ENCODE measurements around the gene CCDC158.
"Not testable (repeated sequence)": the region's sequence is repeated elsewhere in the genome, so short reads cannot be mapped to it uniquely, and the experiment has no call there.

The CCDC158 gene

DNA sequence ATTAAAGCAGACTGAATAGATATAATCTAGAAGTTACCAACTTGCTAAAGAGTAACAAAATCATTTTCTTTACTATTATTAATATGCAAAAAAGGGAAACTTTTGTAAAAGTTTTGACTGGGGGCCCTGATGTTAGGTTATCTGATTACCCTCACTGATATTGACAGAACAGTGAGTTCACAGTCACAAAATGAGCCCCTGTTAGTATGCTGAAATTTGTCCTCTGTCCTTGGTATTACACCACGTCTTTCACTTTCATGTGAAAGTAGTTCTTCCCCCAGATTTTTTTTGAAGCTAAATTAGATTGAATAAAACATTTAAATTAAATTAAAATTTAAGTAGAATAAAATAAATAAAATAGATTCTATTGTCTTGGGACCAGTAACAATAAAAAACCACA, 108.5 kb downstream of the CCDC158 start:
- no peak for DNase-seq (ENCODE audit: low read depth in 1 of 2, low spot score in 1 of 2)

DNA sequence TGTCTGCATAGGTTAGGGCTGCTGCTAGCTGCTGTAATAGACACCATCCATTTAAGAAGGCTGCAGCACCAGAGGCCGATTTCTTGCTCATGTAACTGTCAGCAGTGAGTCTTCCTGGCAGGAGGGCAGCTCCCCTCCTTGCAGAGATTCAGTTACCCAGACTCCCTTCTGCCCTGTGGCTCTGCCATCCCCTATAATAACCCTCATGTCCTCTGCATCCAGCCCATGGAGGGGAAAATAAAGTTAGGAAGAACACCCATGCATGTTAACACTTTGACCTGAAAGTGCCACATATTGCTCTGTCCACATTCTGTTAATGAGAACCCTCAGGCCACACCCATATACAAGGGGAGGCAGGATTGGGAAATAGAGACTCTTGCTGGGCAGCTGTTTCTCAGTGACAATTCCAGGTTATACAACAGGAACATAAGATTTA, 109.0 kb downstream of the CCDC158 start:
- no peak for DNase-seq (ENCODE audit: low read depth in 1 of 2, low spot score in 1 of 2)

DNA sequence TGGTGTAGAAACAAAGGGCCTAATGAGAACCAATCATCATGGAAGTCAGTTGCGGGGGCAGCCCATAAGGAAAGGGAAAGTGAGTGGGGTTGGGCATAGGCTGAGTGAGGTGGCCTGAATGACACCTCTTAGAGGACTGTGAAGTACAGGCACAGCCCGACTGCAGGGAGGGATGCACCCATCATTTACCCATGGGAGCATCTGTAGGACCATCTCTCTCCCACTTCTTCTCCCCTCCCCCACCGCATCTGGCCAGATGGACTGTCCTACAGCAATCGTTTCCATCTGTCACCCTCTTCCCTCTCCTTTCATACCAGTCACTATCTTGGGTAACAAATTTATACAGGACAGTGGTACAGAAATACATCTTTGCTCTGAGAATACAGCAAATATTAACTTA, 110.3 kb downstream of the CCDC158 start:
- DNase-seq (ENCODE audit: low read depth in 1 of 2, low spot score in 1 of 2): no peak

DNA sequence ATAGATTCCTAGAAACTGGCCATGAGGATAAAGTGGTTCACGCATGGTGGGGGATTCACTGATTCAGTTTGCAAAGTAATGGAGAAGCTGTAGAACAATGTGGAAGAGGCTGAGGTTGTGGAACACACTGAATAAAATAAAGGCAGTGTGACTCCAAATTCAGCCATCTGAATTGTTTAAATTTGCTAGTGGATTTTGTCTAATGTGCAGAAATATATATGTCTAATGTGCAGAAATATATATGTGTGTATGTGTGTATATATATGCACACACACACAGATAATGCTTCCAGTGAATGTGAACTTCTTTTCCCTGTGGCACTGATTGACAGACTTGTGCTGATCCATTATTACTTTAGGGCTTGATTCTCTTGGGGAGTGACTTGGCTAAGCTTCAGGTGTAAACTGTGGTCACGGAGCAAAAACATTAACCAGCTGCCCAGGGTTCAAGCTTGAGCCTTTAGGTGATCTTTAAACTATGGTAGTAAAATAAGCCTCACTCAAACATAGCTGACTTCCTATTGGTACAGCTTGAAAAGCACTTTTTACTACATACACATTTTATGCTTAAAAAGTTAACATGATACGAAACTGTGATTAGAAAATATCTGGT, 110.9 kb downstream of the CCDC158 start:
- DNase-seq (ENCODE audit: low read depth in 1 of 2, low spot score in 1 of 2): no peak

DNA sequence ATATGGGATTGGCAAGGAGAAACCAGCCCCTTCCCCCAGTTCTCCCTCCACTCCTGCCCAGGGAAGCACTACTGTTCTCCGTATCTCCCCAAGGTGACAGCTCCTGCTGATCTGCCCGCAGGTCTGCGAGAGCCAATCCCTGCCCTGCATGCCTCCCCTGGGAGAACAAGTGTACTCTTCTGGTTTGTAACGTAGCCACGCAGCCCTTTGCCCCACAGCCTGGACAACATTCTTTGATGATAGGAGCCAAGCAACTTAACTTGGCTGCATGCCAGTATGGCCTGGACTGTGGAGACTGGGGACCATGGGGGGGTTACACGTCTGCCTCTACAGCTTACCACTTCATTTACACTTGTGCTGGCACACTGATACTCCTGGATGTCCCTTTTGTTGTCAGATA, 112.4 kb downstream of the CCDC158 start:
- DNase-seq (ENCODE audit: low read depth in 1 of 2, low spot score in 1 of 2): no peak

DNA sequence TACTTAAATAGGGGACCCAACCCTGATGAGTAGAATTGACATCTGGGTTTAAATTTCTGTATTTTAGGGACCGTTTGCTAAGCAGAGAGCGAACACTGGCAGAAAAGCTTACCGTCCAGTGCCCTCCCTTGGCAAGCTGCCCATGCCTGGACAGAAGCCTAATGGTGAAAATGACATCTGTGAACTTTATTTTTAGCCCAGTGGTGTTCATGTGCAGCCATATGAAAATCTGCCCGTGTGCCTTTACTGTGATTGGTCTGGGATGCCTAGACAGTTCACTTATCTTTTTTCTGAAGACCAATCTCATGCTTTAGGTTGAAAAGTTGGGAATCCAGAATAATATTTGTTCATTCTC, 113.3 kb downstream of the CCDC158 start:
- no peak for DNase-seq (ENCODE audit: low read depth in 1 of 2, low spot score in 1 of 2)

DNA sequence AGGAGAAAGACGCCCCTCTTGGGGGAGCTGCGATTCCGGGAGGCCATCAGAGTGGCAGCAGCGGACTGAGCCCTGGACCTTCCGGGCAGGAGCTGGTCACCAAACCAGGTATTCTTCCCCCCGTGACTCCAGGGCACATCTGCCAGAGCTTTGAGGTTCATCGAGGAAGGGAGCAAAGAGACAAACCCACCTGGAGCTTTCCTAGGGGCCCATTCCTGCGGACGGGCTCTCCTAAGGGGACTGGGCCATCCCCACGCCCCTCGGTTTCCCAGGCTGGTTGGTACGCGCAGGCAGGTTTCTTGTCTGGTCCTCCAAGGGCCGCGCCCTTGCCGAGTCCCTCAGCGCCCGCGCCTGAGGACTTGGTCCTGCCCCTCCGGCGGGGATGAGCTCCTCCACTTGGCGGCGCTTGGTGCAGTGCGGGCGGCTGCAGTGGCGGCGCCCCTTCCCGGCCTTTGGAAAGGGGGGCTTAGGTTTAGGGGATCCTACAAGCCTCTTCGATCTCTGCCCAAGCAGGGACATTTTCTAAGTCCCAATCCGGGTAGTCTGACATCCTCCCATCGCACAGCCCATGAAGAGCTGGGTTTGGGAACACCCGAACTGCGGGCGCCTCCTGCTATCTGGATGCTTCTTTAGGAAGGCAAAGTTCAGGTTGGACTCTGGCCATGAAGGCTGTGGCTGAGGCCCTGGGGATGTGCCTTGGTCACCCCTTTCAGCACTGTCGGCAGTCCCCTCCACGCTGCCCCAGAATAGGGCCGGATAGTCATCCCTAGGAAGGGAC, 113.9 kb downstream of the CCDC158 start:
- no peak for DNase-seq (ENCODE audit: low read depth in 1 of 2, low spot score in 1 of 2)

DNA sequence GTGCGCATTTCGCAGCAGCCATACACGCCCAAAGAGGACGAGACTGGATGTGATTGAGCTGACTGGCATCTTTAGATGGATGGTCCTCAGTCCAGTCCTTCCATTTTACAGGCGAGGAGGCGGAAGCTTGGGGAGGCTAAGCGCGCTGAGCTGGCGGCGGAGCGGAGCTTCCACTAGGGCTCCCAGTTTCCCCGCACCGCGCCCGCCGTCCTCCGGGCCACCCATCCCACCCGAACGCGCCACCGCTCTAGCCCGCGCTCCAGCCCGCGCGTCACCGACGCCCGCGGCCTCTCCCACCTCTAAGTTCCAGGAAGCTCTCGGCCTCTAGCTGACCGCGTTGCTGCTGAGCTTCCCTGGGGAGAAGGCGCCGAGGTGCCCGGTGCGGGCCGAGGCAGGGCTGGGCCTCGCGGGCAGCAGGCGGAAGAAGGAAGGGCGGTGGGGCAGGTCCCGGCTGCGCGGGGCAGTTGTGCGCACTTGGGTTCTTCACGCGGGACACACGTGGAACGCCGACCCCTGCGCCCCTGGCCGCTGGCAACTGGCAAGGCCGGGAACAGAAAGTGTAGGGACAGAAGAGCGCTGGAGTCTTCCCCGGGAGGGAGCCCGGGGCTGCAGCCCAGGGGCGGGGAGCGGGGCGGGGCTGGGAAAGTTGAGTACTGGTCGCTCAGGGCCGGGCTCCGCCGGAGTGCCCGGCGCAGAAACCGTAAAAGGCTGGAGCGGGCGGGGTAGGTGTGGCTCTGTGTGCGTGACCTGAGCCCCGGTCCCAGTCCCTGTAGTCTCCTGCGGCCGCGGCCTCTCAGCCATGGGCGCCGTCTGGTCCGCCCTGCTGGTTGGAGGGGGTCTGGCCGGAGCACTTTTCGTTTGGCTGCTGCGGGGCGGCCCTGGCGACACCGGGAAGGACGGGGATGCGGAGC, 114.7 kb downstream of the CCDC158 start, which contains the start of gene STBD1:
Gene STBD1, plus strand, starts transcription at position 763 of the 911 bp plus-strand sequence. Its CDS starts 37 bp downstream, at position 800.
- peak in 1 of 2 donors; percentile 9 for DNase-seq (ENCODE audit: low read depth in 1 of 2, low spot score in 1 of 2)

DNA sequence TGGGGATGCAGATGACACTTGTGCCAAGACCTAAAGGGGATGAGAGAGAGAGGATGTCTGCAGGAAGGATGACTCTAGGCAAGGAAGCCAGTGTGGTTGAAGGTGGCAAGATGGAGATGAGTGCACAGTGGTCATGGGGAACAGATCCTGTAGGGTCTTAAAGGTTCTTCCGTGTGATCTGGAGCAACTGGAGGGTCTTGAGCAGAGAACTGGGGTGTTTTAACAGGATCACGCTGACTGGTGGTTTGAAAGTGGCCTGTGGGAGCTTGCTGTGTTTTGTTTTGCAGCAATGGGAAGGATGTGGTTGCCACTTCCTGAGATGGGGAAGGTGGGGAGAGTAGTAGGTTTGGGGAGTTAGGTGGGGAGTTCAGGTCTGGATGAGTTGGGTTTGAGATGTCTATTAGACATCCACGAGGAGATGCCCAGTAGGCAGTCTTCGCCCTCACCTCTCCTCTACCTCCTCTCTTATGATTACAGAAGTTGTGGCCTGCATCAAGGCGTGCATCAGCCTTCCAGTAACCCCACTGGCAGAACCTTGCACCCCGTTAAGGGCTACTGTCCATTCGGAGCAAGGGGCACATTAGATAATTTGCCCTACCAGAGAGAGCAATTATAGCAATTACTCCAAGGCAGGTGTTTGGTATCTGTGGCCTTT, 115.8 kb downstream of the CCDC158 start:
- no peak for DNase-seq (ENCODE audit: low read depth in 1 of 2, low spot score in 1 of 2)

DNA sequence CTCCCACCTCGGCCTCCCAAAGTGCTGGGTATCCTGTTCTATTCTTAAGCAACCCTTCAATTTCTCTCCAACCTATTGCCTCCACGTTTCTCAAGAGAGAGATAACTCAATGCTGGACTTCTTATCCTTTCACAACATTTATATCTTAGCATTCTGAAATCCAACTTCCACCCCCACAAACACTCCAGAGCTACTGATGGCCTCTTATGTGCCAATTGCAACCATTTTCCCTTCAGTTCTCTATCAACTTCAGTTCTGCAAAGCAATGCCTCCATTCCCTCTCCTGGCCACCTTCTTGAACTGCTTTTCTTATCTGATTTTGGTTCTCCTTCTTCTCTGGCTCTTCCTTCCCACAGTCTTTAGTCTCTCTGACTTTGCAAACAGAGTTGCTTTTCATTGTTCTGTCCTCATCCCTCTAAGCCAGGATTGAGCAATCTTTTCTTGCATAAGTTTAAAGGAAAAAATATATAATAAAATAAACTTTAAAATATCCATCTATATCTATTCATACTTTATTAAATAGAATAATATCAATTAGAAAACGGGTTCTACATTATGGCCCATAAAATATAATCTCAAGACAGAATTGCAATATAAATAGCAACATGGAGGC, 118.0 kb downstream of the CCDC158 start:
- DNase-seq (ENCODE audit: low read depth in 1 of 2, low spot score in 1 of 2): no peak

DNA sequence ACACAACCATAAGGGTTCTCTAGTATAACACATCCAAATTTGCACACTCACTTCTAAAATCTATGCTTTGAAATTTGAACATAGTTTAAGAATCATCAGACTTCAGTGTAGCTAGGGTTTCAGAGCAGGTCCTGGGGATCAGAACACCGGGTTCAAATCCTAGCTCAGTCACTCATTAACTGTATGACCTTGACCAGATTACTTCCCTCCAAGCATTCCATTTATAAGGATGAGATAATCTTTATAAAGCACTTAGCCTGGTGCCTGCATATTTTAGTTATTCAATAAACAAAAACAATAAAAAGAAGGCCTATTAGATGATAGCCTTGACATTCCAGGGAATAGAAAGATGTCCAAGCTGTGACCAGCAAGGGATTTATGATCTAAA, 119.2 kb downstream of the CCDC158 start:
- no peak for DNase-seq (ENCODE audit: low read depth in 1 of 2, low spot score in 1 of 2)

DNA sequence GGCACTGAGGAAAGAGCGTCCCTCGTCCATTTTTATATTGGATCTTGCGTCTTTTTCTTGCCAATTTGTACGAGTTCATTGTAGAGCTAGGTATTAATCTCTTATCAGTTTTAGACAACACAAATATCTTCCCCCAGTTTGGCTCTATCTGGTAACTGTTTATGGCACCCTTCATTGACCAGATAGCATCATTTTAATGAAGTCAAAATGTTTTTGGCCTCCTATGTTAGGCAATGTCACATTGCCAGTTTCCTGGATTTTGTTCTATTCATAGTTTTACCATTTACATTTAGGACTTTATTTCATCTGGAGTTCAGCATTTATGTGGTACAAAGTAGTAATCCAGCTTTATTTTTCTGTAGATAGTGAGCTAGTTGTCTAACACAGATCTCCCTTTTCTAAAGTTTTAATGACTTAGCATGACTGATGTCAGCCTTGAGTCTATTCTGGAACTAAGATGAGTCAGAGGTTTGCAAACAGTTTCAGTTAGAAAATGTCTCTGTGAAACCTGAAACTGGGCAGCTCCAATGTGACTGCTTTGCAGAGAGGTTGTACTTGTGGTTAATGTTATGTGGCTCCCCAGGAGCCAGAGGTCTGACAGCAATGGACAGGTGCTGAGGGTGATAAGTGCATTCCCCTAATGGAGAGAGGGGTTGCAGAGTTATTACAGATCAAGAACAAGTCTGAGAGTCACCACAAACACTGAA, 119.7 kb downstream of the CCDC158 start:
- no peak for DNase-seq (ENCODE audit: low read depth in 1 of 2, low spot score in 1 of 2)

DNA sequence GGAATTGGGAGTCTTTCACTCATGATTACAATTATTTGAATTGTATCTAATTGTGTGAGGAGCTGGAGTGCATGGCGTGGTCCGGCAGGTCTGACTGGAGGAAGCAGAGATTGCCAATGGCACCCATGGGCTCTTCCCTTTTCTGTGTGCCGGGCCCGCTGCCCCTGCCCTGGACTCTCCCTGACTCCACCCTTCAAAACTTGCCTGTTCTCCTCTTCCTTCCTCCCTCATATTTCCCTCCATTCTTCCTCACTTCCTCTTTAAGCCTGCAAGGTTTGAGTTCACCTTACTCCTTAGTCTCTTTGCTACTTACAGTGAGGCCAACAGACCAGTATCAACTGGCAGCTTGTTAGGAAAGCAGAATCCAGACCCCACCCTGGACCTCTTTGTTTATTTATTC, 120.9 kb downstream of the CCDC158 start:
- DNase-seq (ENCODE audit: low read depth in 1 of 2, low spot score in 1 of 2): no peak

DNA sequence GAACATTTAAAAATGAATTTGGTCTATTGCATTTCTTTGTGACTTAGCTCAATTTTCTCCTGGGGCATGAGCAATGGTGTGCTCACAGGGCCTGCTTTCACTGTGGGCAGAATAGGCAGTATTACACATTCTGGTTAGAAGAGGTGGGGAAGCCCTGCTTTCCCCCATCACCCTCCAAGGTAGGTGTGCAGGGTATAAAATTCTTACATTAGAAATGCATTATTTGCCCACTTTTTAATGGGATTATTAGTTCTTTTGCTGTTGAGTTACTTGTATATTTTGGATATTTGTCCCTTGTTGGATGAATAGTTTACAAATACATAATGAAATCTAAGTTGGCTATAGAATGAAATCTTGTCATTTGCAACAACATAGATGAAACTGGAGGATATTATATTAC, 122.7 kb downstream of the CCDC158 start:
- no peak for DNase-seq (ENCODE audit: low read depth in 1 of 2, low spot score in 1 of 2)

DNA sequence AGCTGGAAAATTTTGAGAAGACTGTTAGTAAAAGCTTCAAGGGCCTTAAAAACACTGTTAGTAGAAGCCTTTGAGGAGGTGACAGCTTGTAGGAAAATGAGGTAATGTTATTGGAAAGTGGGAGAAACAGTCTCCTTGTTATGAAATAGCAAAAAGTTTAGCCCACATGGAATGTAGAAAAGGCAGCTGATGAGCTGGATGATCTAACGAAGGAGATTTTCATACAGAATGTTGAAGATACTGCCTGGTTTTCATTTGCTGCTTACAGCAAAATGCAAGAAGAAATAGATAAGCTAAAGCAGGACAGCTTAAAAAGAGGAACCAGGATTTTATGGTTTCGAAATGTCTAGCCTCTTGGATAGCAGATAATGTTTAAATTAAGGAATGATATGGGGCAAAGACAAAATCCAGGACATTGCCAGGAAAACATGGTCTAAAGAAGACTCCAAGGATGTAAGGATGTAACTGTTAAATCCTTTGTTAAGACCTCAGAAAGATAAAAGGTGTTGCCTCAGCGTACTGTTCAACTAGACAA, 124.6 kb downstream of the CCDC158 start:
- DNase-seq (ENCODE audit: low read depth in 1 of 2, low spot score in 1 of 2): no peak

DNA sequence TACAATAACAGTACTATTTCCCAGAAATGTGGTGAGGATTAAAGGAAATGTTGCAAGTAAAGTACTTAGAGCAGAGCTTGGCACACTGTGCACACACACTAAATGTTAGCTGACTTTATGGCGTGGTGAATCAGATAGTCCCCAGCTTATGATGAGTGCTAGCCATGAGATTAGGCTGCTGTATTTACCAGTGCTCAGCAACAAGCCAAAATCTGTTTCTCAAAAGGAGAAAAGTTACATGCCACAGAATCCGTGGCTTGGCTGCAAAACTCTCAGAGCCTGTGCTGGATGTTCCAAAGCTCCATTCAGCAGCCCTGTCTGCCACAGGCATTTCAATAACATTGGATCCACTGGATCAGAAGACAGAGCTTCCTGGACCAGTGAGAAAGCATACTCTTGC, 127.2 kb downstream of the CCDC158 start:
- no peak for DNase-seq (ENCODE audit: low read depth in 1 of 2, low spot score in 1 of 2)

DNA sequence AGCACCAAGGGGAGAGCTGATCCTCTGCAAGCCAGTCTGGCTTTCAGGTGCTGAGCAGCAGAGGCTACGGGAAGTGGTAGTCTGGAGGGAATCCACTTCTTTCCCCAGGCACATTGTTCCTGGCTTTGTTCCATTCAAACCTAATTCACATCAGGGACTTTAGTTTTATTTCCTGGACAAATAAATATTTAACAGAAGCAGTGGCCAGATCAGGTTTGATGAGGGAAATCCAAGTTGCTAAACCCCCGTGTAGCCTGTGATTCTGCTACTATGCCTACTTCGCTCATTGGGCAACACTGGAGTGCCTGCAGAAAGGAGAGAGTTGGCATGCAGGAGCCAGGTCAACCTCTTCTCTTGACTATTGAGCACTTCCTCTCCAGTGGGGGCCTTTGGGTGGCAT, 128.2 kb downstream of the CCDC158 start:
- no peak for DNase-seq (ENCODE audit: low read depth in 1 of 2, low spot score in 1 of 2)

DNA sequence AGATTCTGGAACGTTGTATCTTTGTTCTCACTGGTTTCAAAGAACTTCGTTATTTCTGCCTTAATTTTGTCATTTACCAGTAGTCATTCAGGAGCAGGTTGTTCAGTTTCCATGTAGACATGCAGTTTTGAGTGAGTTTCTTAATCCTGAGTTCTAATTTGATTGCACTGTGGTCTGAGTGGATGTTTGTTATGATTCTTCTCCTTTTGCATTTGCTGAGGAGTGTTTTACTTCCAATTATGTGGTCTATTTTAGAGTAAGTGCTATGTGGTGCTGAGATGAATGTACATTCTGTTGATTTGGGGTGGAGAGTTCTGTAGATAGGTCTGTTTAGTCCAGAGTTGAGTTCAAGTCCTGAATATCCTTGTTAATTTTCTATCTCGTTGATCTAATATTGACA, 133.1 kb downstream of the CCDC158 start:
- DNase-seq (ENCODE audit: low read depth in 1 of 2, low spot score in 1 of 2): not testable (repeated sequence)

DNA sequence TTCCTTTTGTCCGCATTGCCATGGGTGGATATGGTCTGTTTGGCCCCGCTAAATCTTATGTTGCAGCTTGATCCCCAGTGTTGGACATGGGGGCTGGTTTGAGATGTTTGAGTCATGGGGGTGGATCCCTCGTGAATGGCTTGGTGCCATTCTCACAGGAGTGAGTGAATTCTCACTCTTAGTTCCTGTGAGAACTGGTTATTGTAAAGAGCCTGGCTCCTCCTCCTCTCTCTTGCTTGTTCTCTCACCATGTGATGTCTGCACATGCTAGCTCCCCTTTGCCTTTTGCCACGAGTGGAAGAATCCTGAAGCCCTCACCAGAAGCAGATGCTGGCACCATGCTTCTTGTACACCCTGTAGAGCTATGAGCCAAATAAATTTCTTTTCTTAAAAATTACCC, 137.0 kb downstream of the CCDC158 start:
- DNase-seq (ENCODE audit: low read depth in 1 of 2, low spot score in 1 of 2): no peak
